ENCODE measurements around the gene PDPK1.
"Not testable (repeated sequence)": the region's sequence is repeated elsewhere in the genome, so short reads cannot be mapped to it uniquely, and the experiment has no call there.

The PDPK1 gene

DNA sequence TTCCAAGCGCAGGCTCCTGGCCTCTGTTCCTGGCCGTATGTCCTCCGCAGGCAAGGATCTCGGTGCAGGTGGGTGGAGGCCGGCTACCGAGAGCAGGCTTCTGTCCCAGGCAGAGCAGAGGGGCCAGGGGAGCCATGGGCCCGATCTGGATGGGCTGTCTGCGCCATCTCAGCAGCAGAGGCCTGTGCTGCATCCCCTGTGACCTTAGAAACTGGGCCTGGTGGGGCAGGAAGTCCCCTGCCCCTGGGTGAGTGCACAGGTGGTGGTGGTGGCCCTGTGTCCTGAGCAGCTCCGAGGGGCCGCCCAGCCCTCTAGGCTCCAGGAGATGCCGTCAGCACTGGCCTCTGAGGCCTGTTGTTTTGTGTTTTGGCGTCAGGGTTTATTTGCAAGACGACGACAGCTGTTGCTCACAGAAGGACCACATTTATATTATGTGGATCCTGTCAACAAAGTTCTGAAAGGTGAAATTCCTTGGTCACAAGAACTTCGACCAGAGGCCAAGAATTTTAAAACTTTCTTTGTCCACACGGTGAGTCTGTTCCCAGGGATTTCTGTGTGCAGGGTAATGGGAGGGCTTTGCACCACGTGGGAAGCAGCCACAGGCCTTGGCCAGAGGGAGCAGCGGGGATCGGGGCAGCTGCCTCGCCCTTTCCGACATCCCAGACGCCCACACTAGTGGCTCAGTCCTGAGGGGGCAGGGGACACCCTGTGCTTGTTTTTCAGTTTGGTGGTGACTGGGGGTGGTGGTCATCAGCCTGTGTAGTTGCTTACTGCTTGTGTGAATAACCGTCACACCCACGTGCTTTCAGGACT, 59.1 kb downstream of the PDPK1 start:
- no peak overlapping the region for H3K9ac ChIP-seq (ENCODE audit: low read length)
- no peak overlapping the region for H3K4me3 ChIP-seq (ENCODE audit: low read length)
- TF ChIP-seq EZH2phosphoT487 (IDR thresholded peaks at IDR 0.05; ENCODE audit: low read depth), result no peak
- TF ChIP-seq, protein P1, sequence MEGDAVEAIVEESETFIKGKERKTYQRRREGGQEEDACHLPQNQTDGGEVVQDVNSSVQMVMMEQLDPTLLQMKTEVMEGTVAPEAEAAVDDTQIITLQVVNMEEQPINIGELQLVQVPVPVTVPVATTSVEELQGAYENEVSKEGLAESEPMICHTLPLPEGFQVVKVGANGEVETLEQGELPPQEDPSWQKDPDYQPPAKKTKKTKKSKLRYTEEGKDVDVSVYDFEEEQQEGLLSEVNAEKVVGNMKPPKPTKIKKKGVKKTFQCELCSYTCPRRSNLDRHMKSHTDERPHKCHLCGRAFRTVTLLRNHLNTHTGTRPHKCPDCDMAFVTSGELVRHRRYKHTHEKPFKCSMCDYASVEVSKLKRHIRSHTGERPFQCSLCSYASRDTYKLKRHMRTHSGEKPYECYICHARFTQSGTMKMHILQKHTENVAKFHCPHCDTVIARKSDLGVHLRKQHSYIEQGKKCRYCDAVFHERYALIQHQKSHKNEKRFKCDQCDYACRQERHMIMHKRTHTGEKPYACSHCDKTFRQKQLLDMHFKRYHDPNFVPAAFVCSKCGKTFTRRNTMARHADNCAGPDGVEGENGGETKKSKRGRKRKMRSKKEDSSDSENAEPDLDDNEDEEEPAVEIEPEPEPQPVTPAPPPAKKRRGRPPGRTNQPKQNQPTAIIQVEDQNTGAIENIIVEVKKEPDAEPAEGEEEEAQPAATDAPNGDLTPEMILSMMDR (IDR thresholded peaks at IDR 0.05; ENCODE audit: low read depth, low read length), result no peak
- H3K36me3 ChIP-seq (replicated peaks; ENCODE audit: low read depth, low read length), result peaks cover 19% of the 10 kb centered on the region
- no peaks in the 10 kb centered on the region for H3K27me3 ChIP-seq (ENCODE audit: low read depth, low read length)
- no peak overlapping the region for H2AFZ ChIP-seq (ENCODE audit: low read depth, low read length)
- H3K4me1 ChIP-seq (ENCODE audit: low read length), result peaks cover 4% of the 10 kb centered on the region
- H3K4me2 ChIP-seq (ENCODE audit: low read length), result no peak overlapping the region
- H3K9me3 ChIP-seq (ENCODE audit: insufficient read depth, low read length), result no peaks in the 10 kb centered on the region
- peaks cover 6% of the 10 kb centered on the region; the same call in 1 of the 2 replicates for H4K20me1 ChIP-seq (ENCODE audit: insufficient read depth, low read length)
- H3K79me2 ChIP-seq (ENCODE audit: low read length), result peaks cover 14% of the 10 kb centered on the region; the same call in 1 of the 2 replicates
- no peak overlapping the region for H3K27ac ChIP-seq (ENCODE audit: low read length)

GRCh38 chr16:2597560-2597902, 59.7 kb downstream of the PDPK1 start:
- H3K4me3 ChIP-seq (ENCODE audit: low read length), result no peak overlapping the region
- no peaks in the 10 kb centered on the region for H3K9me3 ChIP-seq (ENCODE audit: insufficient read depth, low read length)
- no peak overlapping the region for H3K9ac ChIP-seq (ENCODE audit: low read length)
- H3K36me3 ChIP-seq (replicated peaks; ENCODE audit: low read depth, low read length), result peaks cover 19% of the 10 kb centered on the region
- no peak overlapping the region for H3K27ac ChIP-seq (ENCODE audit: low read length)
- peaks cover 6% of the 10 kb centered on the region; the same call in 1 of the 2 replicates for H4K20me1 ChIP-seq (ENCODE audit: insufficient read depth, low read length)
- peaks cover 14% of the 10 kb centered on the region; the same call in 1 of the 2 replicates for H3K79me2 ChIP-seq (ENCODE audit: low read length)
- H3K4me2 ChIP-seq (ENCODE audit: low read length), result no peak overlapping the region
- TF ChIP-seq, protein P1 (IDR thresholded peaks at IDR 0.05; ENCODE audit: low read depth, low read length), result no peak
- TF ChIP-seq EZH2phosphoT487 (IDR thresholded peaks at IDR 0.05; ENCODE audit: low read depth), result no peak
- H3K27me3 ChIP-seq (ENCODE audit: low read depth, low read length), result no peaks in the 10 kb centered on the region
- H3K4me1 ChIP-seq (ENCODE audit: low read length), result peaks cover 4% of the 10 kb centered on the region
- no peak overlapping the region for H2AFZ ChIP-seq (ENCODE audit: low read depth, low read length)

GRCh38 chr16:2598133-2598641, 60.4 kb downstream of the PDPK1 start:
- Histone ChIP-seq H3K9me3 (ENCODE audit: insufficient read depth, low read length) (no peaks in the 10 kb centered on the region), H3K4me1 (ENCODE audit: low read length) (peaks cover 4% of the 10 kb centered on the region), H4K20me1 (ENCODE audit: insufficient read depth, low read length) (peaks cover 6% of the 10 kb centered on the region; the same call in 1 of the 2 replicates), H3K9ac (ENCODE audit: low read length) (no peak overlapping the region), H3K27ac (ENCODE audit: low read length) (no peak overlapping the region), H3K79me2 (ENCODE audit: low read length) (peaks cover 8% of the 10 kb centered on the region; the same call in 1 of the 2 replicates), H3K4me3 (ENCODE audit: low read length) (no peak overlapping the region), H2AFZ (ENCODE audit: low read depth, low read length) (no peak overlapping the region), H3K36me3 (replicated peaks; ENCODE audit: low read depth, low read length) (peaks cover 19% of the 10 kb centered on the region), H3K4me2 (ENCODE audit: low read length) (no peak overlapping the region), H3K27me3 (ENCODE audit: low read depth, low read length) (no peaks in the 10 kb centered on the region)
- no peak for TF ChIP-seq EZH2phosphoT487 (IDR thresholded peaks at IDR 0.05; ENCODE audit: low read depth)
- TF ChIP-seq, protein P1 (IDR thresholded peaks at IDR 0.05; ENCODE audit: low read depth, low read length), result no peak

DNA sequence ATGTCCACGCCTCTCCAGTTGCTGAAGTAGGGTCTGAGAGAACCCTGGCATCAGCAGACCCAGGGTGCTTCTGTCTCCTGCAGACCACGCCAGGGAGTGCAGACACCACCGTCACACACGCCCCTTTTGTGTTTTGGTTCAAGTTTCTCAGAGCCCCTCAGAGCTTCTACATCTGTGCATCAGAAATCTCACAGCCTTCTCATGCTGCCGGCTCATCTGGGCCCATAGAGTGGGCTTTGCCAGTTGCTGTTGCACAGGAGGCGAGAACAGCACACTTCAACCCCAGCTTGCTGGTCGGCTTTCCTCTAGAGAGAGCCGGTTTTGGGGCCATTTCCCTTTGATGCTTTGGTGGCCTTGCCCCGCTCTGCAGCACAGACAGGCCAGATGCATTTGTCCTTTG, 60.9 kb downstream of the PDPK1 start:
- Histone ChIP-seq H3K27me3 (ENCODE audit: low read depth, low read length) (no peaks in the 10 kb centered on the region), H3K36me3 (replicated peaks; ENCODE audit: low read depth, low read length) (peaks cover 18% of the 10 kb centered on the region), H2AFZ (ENCODE audit: low read depth, low read length) (no peak overlapping the region), H3K79me2 (ENCODE audit: low read length) (peaks cover 7% of the 10 kb centered on the region), H3K27ac (ENCODE audit: low read length) (no peak overlapping the region), H3K4me1 (ENCODE audit: low read length) (peaks cover 4% of the 10 kb centered on the region), H4K20me1 (ENCODE audit: insufficient read depth, low read length) (peaks cover 2% of the 10 kb centered on the region; the same call in 1 of the 2 replicates), H3K9ac (ENCODE audit: low read length) (no peak overlapping the region), H3K4me3 (ENCODE audit: low read length) (no peak overlapping the region), H3K4me2 (ENCODE audit: low read length) (no peak overlapping the region), H3K9me3 (ENCODE audit: insufficient read depth, low read length) (no peaks in the 10 kb centered on the region)
- TF ChIP-seq EZH2phosphoT487 (IDR thresholded peaks at IDR 0.05; ENCODE audit: low read depth), result no peak
- TF ChIP-seq, protein P1 (IDR thresholded peaks at IDR 0.05; ENCODE audit: low read depth, low read length), result no peak

DNA sequence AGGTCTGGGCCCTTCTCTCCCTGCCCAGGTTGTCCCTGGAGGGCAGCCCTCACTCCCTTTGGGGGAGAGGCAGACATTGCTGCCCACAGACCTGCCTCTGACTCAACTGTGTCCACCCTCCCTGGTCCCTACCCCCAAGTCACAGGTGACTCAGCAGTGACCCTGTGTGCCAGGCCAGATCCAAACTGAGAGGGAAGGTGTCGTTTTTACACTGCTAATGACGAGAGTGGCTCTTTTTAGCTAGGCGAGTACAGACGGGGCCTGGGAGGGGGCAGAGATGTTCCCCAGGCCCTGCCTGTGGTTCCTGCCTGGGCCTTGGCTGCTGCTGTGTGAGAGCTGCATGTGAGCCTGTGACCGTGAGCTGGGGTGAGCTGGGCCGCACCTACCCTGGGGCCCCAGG, 61.3 kb downstream of the PDPK1 start:
- not testable (repeated sequence) for H3K4me3 ChIP-seq (ENCODE audit: low read length); H3K4me2 ChIP-seq (ENCODE audit: low read length); H3K4me1 ChIP-seq (ENCODE audit: low read length); H2AFZ ChIP-seq (ENCODE audit: low read depth, low read length); H3K79me2 ChIP-seq (ENCODE audit: low read length); H3K9me3 ChIP-seq (ENCODE audit: insufficient read depth, low read length); H3K27me3 ChIP-seq (ENCODE audit: low read depth, low read length); H3K27ac ChIP-seq (ENCODE audit: low read length); H4K20me1 ChIP-seq (ENCODE audit: insufficient read depth, low read length); H3K9ac ChIP-seq (ENCODE audit: low read length)
- H3K36me3 ChIP-seq (replicated peaks; ENCODE audit: low read depth, low read length), result peaks cover 15% of the 10 kb centered on the region

GRCh38 chr16:2599785-2600184, 62.0 kb downstream of the PDPK1 start:
- H2AFZ ChIP-seq (ENCODE audit: low read depth, low read length); H3K4me1 ChIP-seq (ENCODE audit: low read length); H3K27me3 ChIP-seq (ENCODE audit: low read depth, low read length); H3K9ac ChIP-seq (ENCODE audit: low read length); H3K4me2 ChIP-seq (ENCODE audit: low read length); H3K4me3 ChIP-seq (ENCODE audit: low read length); H4K20me1 ChIP-seq (ENCODE audit: insufficient read depth, low read length); H3K9me3 ChIP-seq (ENCODE audit: insufficient read depth, low read length); H3K27ac ChIP-seq (ENCODE audit: low read length): not testable (repeated sequence)
- H3K79me2 ChIP-seq (ENCODE audit: low read length), result peaks cover 13% of the 10 kb centered on the region
- H3K36me3 ChIP-seq (replicated peaks; ENCODE audit: low read depth, low read length), result peaks cover 15% of the 10 kb centered on the region

All from OCI-LY3 (cell line).